Mesothelial cell of epicardium (in vitro differentiated cells): ENCODE results near the gene HPCAL1. TPM values are rescaled to one million over a fixed set of nuclear protein-coding genes. Genes with fewer than 3 reads are reported as not detected.

Experiments used
- DNase-seq, 2 experiments: peaks; one replicate each; pipeline ENCODE4 v3.0.0; 2021; ENCODE audit warnings: low spot score in 2 of 2; ENCODE audit not compliant: unreplicated experiment in 2 of 2
- H3K27ac Mint-ChIP-seq: 2 replicates; pipeline ENCODE4 v1.8.0; 2021; ENCODE audit warnings: mixed read lengths
- H3K27me3 Mint-ChIP-seq: 2 replicates; pipeline ENCODE4 v1.8.0; 2021; ENCODE audit warnings: low read depth, mixed read lengths
- H3K36me3 Mint-ChIP-seq: 2 replicates; pipeline ENCODE4 v1.8.0; 2021; ENCODE audit warnings: mixed read lengths
- H3K4me1 Mint-ChIP-seq: 2 replicates; pipeline ENCODE4 v1.8.0; 2021; ENCODE audit warnings: mixed read lengths
- H3K4me3 Mint-ChIP-seq: 2 replicates; pipeline ENCODE4 v1.8.0; 2021; ENCODE audit warnings: mild to moderate bottlenecking, moderate library complexity, mixed read lengths
- H3K9me3 Mint-ChIP-seq: 2 replicates; pipeline ENCODE4 v1.8.0; 2021; ENCODE audit warnings: mixed read lengths
- total RNA-seq: library from RNA; stranded (reverse); gene quantifications from 3 replicates; pipeline ENCODE4 v1.2.1, GENCODE V29; 2021
- TF ChIP-seq, protein P1 (sequence below): fragments of 200-600 bp; sonication (generic); IDR thresholded peaks from one replicate; pipeline ENCODE4 v1.5.0; 2021; ENCODE audit warnings: antibody characterized with exemption; ENCODE audit not compliant: unreplicated experiment

HPCAL1 gene
- total RNA-seq, 1 donor from 2014 or later: 17.5 TPM

DNA sequence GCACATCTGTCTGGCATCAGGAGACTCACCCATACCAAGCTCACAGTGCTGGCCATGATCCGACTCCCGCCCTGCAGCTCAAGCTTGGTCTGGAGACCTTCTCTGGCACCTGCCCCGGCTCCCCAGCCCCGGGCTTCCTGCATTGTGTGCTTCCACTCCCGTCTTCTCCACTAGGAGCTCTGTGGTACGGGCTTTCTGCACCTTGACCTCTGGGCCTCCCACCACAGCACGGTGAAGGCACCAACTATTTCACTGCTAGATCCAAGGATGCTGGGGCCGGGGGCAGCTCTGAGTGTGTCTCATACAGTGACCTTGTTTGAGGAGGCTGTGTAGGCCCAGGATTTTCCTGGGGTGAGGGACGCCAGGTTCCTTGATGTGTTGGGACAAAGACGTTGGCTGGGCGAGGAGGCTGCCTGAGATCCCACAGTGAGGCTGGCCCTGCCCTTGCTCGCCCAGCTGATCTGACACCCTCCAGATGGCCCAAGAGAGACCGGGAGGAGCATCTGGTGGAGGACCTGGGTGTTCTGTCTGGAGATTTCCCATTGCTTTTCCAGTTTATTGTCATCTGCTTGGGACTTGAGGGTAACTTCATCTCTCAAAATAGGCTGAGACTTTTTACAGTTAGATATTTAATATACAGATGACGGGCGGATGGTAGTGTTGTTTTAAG, 64.0 kb downstream of the HPCAL1 start:
- no peak overlapping the region for H3K27ac Mint-ChIP-seq
- DNase-seq: no peak
- no peaks in the 10 kb centered on the region for H3K36me3 Mint-ChIP-seq
- TF ChIP-seq, protein P1, sequence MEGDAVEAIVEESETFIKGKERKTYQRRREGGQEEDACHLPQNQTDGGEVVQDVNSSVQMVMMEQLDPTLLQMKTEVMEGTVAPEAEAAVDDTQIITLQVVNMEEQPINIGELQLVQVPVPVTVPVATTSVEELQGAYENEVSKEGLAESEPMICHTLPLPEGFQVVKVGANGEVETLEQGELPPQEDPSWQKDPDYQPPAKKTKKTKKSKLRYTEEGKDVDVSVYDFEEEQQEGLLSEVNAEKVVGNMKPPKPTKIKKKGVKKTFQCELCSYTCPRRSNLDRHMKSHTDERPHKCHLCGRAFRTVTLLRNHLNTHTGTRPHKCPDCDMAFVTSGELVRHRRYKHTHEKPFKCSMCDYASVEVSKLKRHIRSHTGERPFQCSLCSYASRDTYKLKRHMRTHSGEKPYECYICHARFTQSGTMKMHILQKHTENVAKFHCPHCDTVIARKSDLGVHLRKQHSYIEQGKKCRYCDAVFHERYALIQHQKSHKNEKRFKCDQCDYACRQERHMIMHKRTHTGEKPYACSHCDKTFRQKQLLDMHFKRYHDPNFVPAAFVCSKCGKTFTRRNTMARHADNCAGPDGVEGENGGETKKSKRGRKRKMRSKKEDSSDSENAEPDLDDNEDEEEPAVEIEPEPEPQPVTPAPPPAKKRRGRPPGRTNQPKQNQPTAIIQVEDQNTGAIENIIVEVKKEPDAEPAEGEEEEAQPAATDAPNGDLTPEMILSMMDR: no peak
- H3K4me1 Mint-ChIP-seq: peaks cover 6% of the 10 kb centered on the region
- no peak overlapping the region for H3K4me3 Mint-ChIP-seq
- H3K27me3 Mint-ChIP-seq: no peaks in the 10 kb centered on the region
- no peaks in the 10 kb centered on the region for H3K9me3 Mint-ChIP-seq

DNA sequence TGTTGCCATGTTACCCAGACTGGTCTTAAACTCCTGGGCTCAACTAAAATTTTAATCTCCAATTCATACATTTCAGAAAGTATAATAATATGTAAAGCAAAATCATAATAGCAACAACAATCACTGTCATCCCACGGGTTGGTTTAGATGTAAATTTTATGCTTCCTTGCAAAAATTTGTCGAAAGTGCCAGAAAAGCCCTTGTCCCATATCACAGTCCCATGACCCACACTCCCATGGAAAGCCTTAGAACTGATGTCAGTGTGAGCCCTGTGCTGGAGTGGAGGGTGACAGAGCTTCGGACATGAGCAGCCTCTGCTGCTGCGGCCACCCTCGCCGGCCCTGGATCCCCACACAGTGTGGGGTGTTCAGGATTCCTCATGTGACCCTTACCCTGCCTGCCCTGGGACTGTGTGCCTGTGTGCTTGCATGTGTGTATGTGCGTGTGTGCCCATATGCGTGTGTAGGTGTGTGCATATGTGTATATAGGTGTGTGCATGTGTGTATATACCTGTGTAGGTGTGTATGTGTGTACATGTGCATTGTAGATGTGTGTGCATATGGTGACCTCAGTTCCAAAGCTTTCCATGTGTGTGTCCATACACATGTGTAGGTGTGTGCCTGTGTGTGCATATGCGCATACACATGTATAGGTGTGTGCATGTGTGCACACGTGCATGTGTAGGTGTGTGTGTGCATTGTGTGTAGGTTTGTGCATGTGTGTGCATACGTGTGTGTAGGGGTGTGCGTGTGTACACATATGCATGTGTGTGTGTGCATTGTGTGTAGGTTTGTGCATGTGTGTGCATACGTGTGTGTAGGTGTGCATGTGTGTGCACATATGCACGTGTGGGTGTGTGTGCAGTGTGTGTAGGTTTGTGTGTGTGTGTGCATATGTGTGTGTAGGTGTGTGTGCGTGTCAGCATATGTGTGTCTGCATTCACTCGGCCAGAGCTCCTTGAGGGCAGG, 65.1 kb downstream of the HPCAL1 start:
- no peak overlapping the region for H3K4me3 Mint-ChIP-seq
- H3K4me1 Mint-ChIP-seq: peaks cover 6% of the 10 kb centered on the region
- DNase-seq: no peak
- no peaks in the 10 kb centered on the region for H3K36me3 Mint-ChIP-seq
- no peaks in the 10 kb centered on the region for H3K9me3 Mint-ChIP-seq
- no peaks in the 10 kb centered on the region for H3K27me3 Mint-ChIP-seq
- H3K27ac Mint-ChIP-seq: no peak overlapping the region
- TF ChIP-seq, protein P1: no peak

DNA sequence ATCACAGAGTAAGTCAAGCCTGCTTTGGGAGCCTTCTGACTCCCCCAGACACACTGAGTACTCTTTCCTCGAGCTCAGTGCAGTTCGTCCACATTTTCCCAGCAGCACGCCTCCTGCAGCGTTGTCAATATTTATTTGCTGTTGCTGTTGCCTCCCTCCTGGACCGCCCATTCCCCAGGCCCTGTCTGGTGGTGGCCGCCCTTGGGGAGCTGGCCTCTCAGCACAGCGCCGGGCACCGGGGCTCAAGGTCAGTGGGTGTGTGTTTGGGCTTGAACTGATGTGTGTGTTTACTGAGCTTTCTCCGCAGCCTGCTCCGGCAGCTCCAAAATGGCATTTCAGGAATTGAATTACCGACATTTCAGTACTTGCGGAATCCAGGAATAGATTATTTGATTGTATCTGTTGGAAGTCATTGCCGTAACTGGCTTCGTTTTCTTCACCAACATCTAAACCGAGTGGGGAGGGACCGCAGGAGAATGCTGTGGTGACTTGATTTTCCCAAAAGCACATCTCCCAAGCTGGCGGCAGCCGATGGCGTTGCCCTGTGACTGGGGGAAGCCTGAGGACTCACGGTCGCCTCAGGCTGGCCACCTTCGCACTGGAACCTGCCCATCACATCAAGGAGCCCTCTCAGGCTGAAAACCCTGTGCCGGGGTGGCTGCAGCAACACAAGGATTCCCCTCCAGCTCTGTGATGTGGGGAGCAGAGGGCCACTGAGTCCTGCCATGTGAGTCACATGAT, 66.0 kb downstream of the HPCAL1 start:
- Mint-ChIP-seq H3K27ac (no peak overlapping the region), H3K4me1 (peaks cover 6% of the 10 kb centered on the region), H3K9me3 (no peaks in the 10 kb centered on the region), H3K36me3 (no peaks in the 10 kb centered on the region), H3K4me3 (no peak overlapping the region), H3K27me3 (no peaks in the 10 kb centered on the region)
- DNase-seq: no peak
- TF ChIP-seq, protein P1: no peak

DNA sequence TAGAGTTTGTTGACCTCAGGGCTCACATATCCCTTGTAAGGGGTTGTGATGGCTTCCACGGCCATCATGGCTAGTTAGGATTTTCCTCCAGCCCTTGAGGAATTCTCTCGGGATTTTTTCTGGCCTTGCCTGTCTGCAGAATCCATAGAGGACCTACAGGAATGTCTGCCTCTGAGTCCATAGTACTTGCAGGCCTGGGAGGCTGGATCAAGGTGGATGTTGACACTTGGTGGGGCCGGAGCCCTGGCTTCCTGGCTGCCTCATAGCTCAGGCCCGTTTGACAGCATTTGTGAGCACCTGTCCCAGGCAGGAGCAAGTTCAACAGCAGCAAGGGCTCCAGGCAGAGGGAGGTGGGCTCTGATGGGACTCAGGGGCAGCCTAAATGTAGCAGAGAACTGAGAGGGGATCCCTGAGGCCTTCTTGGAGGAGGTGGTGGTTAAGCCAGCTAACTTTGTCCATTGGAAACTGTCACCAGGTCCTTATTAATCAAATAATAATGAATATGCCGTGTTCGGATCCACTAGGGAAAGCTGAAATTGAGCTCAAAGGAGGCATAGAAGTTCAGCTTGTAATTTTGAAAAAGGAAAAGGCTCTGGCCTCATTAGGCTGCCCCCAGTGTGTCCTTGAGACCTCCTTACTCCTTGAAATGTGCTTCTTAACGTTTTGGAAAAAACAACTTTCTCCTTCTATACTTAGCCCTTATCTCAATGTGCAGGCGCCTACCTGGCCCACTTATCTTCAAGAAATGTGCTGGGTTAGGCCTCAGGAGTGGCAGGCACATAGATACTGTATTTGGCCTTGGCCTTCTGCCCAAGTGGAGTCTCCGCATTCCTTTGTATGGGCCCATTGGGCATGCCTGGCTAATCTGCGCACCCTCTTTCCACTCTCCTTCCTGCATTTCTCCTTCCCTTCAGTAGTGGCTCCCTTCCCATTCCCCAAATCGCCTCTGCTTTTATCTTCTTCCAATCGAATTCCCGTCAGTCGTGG, 66.9 kb downstream of the HPCAL1 start:
- no peak for DNase-seq
- H3K9me3 Mint-ChIP-seq: no peaks in the 10 kb centered on the region

More for the DNA sequence above, 66.9 kb downstream of the HPCAL1 start:
- H3K27ac Mint-ChIP-seq: no peak overlapping the region
- TF ChIP-seq, protein P1: no peak
- no peaks in the 10 kb centered on the region for H3K36me3 Mint-ChIP-seq
- H3K4me3 Mint-ChIP-seq: no peak overlapping the region
- peaks cover 6% of the 10 kb centered on the region for H3K4me1 Mint-ChIP-seq
- no peaks in the 10 kb centered on the region for H3K27me3 Mint-ChIP-seq
